HG03378 (cell line): ENCODE results near the gene VHLL.

ENCODE experiments used
- ATAC-seq: cut with Tn5 transposase; IDR thresholded peaks from one replicate; pipeline ENCODE4 v1.9.1; 2021; ENCODE audit warnings: mild to moderate bottlenecking, moderate library complexity; ENCODE audit not compliant: unreplicated experiment

Gene VHLL

GRCh38 chr1:156258859-156259258 is 40.2 kb downstream of the VHLL start:
- ATAC-seq = no peak

- ATAC-seq = no peak
Observed at GRCh38 chr1:156257711-156258110, 41.4 kb downstream of the VHLL start.

GRCh38 chr1:156253634-156254033 is 45.5 kb downstream of the VHLL start:
- no peak for ATAC-seq

DNA sequence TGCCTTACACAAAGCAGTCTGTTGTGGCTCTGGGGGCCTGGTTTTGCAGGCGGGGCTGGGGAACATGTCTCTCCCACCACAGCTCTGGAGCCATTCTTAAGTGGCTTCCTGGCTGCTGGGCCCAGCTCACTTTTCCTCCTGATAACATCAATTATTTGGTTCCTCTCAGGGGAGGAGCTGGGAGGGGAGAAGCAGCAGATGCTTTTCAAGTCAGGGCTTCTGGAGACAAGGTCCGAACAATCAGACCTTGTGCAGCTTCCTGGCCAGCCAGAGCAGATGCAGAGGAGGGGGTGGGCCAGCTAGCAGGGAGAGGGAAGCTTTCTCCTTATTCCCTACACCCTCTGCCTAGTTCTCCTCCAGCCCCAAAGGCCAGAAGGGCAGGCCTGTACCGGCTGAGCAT is 47.6 kb downstream of the VHLL start:
- ATAC-seq = no peak

DNA sequence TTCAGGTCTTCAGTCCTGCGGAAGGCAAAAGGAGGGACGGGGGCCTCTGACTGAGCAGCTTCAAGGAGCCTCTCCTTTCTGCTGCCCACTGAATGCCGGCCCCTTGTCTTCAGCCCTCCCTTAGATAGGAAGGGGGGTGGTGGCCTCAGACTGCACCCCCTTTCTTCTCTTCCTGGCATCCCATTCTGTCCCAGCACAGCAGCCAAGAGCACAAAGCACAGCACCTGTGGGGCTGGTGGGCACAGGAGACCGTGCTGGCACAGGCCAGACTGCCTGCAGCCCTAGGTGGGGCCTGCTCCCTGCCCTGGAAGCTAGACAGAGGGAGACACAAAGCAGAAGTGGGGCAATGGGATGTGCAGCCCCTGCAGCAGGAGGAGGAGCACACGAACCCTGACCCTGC is 49.5 kb downstream of the VHLL start:
- no peak for ATAC-seq
